Measurements from ENCODE around the gene WLS.

- TF ChIP-seq CTCF (IDR thresholded peaks at IDR 0.05; ENCODE audit: poor library complexity, severe bottlenecking) (no peak), TAF1 (IDR thresholded peaks at IDR 0.05; ENCODE audit: low read depth) (no peak), EZH2 (IDR thresholded peaks at IDR 0.05; ENCODE audit: borderline replicate concordance, insufficient read depth, low read length, poor library complexity, severe bottlenecking) (no peak)
Measured at GRCh38 chr1:68166348-68166747, 66.0 kb downstream of the WLS start.

Data from neural cell (in vitro differentiated cells).